ENCODE data around the gene TPRG1.

TPRG1 gene, protein sequence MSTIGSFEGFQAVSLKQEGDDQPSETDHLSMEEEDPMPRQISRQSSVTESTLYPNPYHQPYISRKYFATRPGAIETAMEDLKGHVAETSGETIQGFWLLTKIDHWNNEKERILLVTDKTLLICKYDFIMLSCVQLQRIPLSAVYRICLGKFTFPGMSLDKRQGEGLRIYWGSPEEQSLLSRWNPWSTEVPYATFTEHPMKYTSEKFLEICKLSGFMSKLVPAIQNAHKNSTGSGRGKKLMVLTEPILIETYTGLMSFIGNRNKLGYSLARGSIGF

DNA sequence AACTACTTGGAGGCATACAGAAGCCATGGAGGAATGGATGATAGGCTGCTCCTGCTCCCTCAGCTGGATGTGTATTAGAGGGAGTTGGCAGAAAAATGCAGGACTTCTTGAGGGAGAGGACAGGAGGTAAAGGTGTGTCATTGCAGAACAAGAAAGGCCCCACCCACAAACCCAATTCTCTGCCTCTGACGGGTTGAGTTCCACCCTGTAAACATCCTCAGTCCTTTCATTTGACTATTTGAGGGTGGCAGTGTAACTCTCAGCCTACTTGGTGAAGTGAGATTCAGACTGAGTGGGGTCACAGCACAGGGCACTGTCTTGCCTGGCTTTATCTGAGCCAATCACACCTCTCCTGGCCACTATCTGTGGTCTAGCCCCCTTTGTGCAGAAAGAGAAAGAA is at the start of gene TPRG1:
Gene TPRG1 (plus strand): TSS at position 265 of the 400 bp plus-strand sequence. CDS start 35,414 bp downstream, outside the sequence.
- no peak for DNase-seq

GRCh38 chr3:189122110-189122509 is 49.7 kb upstream of the TPRG1 start:
- no peak for DNase-seq

- peak; percentile 12 for DNase-seq
Measured at GRCh38 chr3:189122526-189123205, 49.1 kb upstream of the TPRG1 start.

- peak; percentile 36 for DNase-seq
Measured at GRCh38 chr3:189123595-189124387, 48.0 kb upstream of the TPRG1 start.

DNA sequence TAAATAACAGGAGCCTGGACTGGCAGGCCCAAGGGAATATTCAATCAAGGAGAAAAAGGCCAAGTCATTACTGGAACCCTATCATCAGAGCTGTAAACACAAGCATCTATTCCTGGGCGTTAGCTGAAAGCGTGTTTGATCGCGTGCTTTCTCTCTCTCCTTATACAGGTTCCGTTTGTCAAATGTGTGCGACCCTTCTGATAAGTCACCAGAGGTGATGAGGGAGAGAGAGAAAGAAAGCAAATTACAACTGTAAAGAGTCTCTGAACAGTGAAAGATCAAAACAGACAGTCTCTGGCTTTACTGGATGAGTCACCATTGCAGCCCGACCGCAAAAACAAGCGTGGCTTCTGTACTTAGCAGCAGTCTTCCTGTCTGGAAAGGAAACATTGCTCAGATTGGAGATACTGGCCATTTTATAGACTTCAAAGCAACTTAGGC is 39.5 kb upstream of the TPRG1 start:
- DNase-seq = peak; percentile 56

GRCh38 chr3:189132839-189133238 is 38.9 kb upstream of the TPRG1 start:
- no peak for DNase-seq

DNA sequence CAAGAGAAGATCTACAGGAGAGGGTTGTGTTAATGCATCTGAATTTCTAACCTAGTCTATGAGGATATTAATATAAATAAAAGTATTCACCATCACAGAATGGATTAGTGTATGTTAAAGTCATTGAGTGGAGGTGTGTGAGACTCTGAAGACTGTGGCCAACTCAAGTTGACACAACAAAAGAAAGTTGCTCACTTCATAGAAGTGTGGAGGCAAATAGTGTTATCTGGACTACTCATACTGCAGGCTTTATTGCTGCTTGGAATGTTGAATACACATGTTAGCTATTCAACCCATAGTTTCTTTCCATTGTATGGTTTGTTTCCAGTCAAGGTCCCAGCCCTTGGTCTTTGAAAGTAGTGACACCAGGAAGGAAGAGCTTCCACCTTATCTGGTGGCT is 38.0 kb upstream of the TPRG1 start:
- no peak for DNase-seq

DNA sequence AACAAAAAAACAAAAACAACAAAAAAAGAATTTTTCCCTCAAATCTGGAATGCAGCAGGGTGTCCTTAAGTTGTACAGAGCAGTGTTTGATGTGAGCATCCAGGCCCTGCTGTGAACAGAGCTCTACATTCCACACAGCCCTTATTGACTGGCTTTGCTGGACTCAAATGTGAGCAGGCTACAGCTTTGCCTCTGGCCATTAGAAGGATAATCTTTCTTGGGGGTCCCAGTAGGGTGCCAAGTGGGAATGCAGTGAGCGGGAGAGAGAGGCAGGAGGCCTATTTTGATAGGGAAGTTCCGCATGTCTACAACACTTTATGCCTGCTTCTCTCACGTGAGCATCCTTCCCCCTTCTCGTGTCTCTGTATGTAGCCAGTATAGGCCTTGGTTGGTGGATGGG is 34.4 kb upstream of the TPRG1 start:
- DNase-seq = no peak

DNA sequence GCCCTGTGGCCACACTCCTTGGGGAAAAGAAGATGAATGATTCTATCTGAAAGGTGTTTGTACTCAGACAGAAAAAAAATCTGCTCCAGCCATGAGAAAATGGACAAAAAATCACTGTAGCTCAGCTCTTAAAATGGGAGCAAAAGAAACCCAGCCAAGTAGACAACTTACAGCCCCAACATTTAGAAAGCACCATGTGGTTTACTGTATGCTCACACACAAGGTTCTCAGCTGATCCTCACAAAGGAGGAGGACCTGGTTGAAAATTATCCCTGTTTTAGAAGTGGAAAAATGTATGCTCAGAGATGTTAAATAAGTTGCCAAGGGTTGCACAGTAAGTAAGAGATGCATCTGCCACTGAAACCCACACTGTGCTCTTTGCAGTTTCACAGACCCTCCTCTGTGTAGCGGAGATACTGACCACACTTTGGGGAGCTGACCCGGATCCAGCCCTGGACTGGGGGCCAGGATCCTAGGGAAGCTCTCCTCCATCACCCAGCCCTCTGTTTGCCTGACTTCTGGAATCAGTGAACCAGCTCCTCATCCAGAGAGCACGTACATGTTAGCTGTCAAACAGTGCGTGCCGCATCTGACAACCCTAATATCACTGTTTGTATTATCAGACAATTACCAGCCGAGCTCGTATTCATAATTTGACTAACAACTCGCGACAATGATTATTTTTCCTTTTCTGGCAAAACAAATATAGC is 32.7 kb upstream of the TPRG1 start:
- no peak for DNase-seq

DNA sequence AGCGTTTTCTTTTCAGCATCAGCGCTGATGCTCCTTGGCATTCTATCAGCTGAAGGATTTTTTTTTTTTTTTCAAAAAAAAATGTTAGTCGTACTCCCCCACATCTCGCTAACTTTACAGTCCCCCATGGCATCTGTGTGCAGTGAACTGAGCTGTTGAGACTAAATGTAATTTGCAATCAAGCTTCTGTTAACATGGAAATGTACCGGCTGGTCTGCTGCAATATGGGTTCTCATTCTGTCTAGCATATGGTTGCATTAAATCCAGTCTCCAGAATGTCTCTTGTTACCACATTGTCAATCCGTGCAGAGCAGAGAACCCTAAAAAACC is 32.2 kb upstream of the TPRG1 start:
- DNase-seq = no peak

DNA sequence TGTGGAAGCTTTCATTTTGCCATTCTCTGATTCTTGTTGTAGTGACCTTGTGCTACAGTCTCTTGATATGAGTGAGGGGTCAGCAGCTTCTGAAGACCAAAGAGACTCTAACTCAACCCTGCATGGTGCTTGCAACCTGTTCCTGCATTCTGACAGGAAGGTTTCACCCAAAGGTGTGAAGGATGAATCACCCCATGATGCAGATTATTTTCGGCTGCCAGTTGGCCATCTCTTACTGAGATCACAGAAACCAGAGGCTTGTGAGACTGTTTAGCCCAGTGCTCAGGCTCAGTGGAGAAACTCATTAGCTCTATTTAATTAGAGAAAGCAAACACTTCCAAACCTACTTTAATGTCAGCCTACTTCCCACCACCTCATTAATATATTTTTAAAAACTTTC is 29.2 kb upstream of the TPRG1 start:
- no peak for DNase-seq

DNA sequence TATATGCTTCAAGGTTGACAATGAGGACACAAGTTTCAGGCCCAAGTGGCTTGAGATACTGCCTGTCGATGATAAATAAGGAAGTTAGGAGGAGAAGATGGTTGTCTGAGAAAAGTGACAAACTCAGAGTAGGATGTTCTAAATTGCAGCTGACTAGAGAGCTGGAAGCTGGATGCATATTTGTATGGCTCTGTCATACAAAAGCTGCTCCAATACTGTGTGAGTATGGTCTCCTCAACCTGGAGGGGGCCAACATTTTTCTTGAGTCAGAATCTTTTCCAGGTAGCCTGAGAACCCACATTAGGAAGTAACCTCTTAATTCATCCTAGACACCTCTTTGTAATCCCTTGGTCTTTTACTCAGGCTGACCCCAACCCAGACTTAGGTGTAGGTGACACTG is 28.4 kb upstream of the TPRG1 start:
- DNase-seq = no peak

GRCh38 chr3:189143771-189144170 is 28.0 kb upstream of the TPRG1 start:
- no peak for DNase-seq

DNA sequence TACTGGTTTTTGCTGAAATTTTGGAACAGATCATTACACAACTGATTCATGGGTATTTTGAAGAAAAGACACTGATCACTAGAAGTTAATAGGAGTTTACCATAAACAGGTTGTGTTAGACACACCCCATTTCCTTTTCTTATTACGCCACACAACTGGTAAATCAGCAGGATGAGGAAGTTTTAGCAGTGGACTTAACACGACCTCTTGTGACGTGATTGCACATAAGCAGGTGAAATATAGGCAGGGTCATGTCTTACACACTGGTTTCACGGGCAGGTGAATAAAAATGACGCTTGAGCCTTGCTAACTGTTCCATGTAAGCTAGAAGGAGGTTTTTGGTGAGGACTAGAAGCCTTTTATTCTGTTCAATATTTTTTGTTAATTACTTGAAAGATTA is 27.1 kb upstream of the TPRG1 start:
- DNase-seq = no peak

- no peak for DNase-seq
Measured at GRCh38 chr3:189146848-189147247, 24.9 kb upstream of the TPRG1 start.

DNA sequence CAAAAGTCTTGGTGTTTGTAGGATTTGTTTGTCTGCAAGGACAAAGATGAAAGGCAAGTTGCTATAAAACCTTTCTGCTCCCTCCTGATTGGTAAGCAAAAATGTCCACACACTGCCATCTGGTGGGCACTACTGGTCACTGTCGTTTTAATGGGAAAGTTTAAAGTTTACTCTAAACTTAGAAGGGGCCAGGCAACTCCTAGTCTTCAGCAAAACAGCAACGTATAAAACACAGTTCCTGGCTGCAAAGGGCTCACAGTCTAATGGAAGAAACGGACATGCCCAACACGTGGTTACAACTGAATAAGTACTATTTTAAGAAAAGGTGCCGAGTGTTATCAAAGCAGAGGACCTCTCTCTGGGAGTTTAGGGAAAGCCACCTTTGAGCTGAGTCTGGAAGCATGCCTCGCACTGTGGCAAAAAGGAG is 23.7 kb upstream of the TPRG1 start:
- peak; percentile 37 for DNase-seq

DNA sequence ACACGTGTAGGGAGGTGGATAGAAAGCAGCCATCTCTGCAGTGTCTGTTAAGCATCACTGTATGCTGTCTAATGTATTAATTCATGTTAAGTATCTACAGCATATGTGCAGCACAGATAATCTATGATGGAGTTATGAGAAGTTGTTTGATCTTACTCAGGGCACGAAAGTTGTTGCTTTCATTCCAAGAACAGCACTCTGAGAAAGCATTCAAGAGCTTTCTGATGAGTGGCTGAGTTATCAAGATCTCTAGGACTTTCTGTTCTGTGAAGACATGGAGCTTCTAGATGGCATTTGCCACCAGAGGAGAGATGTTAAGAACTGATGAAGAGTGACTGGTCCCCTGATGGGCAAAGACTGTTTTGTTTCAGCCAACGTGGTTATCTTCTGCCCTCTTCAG is 22.6 kb upstream of the TPRG1 start:
- DNase-seq = no peak

GRCh38 chr3:189157232-189158007 is 14.4 kb upstream of the TPRG1 start:
- no peak for DNase-seq

DNA sequence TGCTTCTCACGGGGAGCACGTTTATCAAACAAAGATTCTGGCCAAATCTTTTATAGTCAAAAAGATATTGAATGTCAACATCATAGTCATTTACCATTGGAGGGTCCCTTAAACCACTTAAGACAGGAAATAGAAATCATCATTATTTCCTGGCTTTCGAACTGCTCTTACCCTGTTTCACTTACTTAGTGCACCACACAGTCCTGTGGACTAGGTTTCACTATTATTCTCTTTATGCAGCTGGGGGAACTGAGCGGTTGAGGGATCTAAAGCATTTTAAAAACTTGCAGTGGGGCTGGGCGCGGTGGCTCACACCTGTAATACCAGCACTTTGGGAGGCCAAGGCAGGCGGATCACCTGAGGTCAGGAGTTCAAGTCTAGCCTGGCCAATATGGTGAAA is 13.7 kb upstream of the TPRG1 start:
- no peak for DNase-seq

GRCh38 chr3:189160519-189161309 is 11.1 kb upstream of the TPRG1 start:
- no peak for DNase-seq

- no peak for DNase-seq
Measured at GRCh38 chr3:189165092-189165612, 6.6 kb upstream of the TPRG1 start.

Data from NCI-H226 (cell line).